GM18519 (cell line): ENCODE data around the gene UBR3.
A peak's percentile ranks its signal among the peaks of the same experiment; 100 is the strongest.
"Not testable (repeated sequence)": the region's sequence is repeated elsewhere in the genome, so short reads cannot be mapped to it uniquely, and the experiment has no call there.

ENCODE experiments used
- ATAC-seq: cut with Tn5 transposase; IDR thresholded peaks from one replicate; pipeline ENCODE4 v1.9.1; 2021; ENCODE audit warnings: mild to moderate bottlenecking, moderate library complexity; ENCODE audit not compliant: unreplicated experiment, low FRiP score

Gene UBR3

GRCh38 chr2:169822785-169823392 is 4.4 kb upstream of the UBR3 start:
- no peak for ATAC-seq

- ATAC-seq = no peak
These were observed 3.3 kb upstream of the UBR3 start for GRCh38 chr2:169823996-169824372.

DNA sequence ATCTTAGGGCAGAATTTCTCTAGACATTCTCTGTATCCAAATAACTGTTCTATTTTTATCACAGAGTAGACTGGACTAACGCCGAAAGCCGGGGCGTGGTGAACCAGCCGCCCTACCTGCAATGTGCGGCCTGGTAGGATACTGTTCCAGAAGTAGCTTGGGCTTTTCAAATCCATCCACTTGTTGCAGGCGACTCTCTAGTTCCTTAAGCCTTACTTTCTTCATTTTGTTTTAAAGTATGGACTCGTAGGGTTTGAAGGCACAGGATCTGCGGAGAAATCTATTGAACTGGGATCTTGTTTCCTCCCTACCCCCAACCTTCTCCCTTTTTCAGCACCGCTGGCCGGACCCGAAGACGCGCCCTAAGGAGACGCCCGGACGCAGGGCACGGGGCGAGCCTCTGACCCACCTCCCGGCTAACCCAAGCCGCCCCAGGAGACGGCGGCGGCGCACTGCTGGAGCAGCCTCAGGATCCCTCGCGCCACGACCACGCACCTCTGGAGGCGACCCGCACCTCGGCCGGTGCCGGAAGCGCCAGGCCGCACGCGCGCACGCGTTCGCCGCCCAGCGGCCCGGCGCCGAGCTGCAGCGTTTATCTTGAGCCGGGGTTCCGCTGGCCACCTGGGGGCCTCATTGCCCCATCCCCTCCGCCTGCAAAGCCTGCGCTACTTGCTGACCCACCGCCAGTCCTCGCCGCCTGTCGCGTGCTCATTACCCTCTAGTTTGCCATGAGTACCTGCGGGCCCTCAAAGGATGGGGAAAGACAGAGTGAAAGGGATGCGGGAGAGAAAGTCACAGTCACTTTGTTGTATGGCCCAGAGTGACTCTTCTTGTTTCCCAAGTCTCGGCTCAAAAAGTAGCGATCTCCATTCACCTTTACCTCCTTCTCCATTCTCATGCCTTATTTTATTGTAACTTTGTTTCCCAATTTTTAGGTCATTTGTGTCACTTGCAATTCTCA is 2.6 kb upstream of the UBR3 start, which contains the start of gene METTL5:
Gene METTL5, minus strand, starts transcription at position 533 of the 961 bp plus-strand sequence. Its CDS starts 308 bp downstream, at position 225.
- peak; percentile 45 for ATAC-seq

DNA sequence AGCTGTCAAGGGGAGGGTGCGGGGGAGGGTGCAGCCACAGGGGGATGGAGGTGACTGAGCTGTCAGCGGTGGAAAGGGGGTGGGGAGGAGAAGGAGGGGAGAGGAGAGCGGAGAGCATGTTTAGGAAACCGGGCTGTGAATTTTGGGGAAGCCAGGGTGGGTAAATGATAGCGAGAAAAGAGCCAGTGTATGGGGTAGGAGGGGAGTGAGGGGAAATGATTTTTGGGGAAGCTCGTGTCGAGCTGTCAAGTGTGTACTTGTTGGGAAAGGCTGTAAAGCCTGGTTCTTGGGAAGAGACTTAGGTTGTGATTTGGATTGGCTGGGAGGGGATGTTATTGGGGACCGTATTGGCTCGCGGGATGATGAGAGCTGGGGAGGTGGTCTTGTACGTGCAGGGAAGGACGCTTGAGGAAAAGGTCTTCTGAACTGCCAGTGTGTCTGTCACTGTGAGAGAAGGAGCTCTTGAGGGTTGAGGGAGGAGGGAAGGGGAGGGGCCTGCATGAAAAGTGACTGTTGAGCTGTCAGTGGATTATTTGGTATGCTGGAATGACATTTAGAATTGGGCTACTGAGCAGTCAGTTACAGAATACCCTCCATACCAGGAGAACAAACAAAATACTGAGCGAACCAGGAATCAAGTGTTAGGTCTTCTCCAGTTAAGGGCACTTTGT is 1.0 kb downstream of the UBR3 start:
- ATAC-seq = no peak

- no peak for ATAC-seq
These were observed 7.1 kb downstream of the UBR3 start for GRCh38 chr2:169834401-169834800.

GRCh38 chr2:169838743-169839489 is 11.7 kb downstream of the UBR3 start:
- ATAC-seq = no peak

DNA sequence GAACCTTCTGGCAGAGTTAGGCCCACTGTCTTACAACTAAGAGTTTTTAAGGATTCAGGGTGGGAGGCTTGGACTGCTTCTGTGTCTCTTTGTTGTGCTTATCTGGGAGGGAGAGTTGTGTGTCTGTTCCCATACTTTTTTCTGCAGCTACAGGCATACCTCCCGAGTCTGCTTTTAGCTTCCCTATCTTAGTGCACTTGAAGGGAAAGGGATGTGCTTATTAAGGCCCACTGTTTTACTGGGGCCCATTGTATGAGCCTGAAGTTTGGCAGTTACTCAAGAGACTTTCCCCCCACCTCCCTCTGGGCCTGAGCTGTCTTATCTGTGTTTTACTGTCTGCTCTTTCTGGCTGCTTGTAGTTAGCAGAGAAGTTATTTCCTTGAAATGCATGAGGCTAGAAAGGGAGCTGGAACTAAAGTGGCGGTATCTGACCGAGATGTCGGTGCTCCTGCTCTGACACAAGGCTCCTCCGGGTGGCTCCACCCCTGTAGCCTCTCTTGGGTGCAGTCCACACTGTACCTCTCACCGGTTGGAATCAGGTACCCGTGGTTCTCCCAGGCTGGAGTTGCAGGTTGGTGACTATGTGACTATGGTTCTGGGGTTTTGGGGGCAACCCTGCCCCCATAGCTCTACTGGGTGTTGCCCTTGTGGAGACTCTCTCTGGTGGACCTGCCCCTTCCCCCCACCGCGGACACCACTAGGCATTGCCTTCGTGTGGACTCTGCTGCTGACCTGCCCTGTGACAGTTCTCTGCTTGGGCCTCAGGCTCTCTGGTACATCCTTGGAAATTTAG is 12.9 kb downstream of the UBR3 start:
- ATAC-seq = no peak

- ATAC-seq = no peak
These were observed 13.5 kb downstream of the UBR3 start for GRCh38 chr2:169840747-169841142.

GRCh38 chr2:169841625-169842024 is 14.4 kb downstream of the UBR3 start:
- ATAC-seq = not testable (repeated sequence)

DNA sequence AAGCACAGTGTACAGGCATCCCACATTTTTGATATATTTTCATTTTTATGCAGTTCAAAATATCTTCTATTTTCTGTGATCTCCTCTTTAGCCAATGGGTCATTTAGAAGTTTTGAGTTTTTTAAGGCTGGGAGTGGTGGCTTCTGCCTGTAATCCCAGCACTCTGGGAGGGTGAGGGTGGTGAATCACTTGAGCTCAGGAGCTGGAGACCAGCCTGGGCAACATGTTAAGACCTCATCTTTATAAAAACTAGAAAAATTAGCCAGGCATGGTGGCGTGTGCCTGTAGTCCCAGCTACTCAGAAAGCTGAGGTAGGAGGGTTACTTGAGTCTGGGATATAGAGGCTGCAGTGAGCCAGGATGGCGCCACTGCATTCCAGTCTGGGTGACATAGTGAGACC is 17.8 kb downstream of the UBR3 start:
- no peak for ATAC-seq

DNA sequence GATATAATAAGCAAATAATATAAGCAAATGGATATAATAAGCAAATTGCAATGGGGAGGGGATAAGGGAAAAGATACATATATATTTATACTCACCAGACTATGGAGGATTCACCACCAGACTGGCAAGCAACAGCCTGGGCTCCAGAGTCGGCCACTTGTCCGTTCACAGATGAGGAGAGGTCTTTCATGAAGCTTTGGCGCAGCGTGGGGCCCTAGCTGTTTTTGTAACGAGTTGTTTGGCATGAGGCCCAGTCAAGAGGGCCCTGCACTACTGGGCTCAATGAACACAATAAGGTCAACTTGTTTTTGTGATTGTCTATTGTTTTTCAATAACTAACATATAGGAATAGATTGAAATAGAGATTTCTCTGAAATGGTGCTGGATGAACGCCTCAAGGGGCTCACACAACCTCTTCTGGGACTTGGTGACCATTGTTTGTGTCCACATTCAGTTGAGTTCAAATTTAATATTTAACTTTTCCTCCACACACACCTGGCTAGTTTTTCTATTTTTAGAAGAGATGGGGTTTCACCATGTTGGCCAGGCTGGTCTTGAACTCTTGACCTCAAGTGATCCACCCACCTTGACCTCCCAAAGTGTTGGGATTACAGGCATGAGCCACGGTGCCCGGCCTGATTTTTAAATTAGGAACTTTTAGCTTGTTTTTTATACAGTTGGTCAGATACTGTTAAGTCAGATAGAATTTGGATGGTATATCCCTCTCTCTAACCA is 21.9 kb downstream of the UBR3 start:
- not testable (repeated sequence) for ATAC-seq

DNA sequence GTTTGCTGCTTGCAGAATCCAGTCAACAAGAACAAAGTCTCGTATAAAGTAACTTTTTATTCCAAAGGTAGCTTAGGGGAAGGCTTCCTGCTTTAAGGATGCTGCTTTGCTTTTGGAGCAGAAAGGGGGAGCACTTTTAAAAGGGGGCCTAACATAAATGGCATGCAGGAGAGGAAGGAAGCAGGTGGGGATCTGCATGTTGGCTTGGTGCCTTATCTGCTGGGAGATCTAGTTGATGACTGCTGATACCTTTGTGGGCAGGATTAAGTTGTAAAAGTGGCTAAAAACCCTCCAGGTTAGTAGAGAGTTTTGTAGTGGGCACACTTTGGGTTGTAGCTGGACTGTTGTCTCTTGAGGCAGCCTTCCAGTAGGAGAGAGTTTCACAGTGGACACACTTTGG is 22.5 kb downstream of the UBR3 start:
- ATAC-seq = no peak

- no peak for ATAC-seq
These were observed 25.9 kb downstream of the UBR3 start for GRCh38 chr2:169853041-169853668.

GRCh38 chr2:169855281-169856258 is 28.3 kb downstream of the UBR3 start:
- ATAC-seq = not testable (repeated sequence)

DNA sequence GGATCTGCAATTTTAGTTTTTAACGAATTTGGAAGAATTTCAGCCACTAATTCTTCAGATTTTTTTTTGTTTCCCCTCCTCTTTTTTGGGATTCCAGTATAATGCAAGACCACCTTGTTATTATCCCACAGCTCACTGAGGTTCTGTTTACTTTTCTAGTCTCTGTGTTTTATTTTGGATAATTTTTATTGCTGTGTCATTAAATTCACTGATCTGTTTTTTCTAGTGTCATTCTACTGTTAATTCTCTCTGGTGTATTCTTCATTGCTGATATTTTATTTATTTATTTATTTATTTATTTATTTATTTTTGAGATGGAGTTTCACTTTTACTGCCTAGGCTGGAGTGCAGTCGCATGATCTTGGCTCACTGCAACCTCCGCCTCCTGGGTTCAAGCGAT is 32.2 kb downstream of the UBR3 start:
- ATAC-seq = no peak

DNA sequence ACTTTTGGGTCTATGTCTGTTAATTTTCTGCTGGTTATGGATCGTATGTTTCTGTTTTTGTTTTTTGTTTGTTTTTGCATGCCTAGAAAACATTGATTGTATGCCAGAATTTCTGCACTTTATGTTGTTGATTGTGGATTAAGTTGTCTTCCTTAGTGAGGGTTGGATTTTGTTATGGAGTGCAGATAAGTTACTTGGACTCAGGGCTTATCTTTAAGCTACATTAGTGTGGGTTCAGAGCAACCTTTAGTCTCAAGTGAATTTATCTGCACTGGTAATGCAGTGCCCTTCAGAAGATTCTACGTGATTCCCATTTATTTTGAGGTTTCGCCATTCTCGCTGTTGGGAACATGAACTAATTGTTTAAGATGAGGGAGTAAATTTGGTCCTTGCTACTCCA is 32.9 kb downstream of the UBR3 start:
- no peak for ATAC-seq

DNA sequence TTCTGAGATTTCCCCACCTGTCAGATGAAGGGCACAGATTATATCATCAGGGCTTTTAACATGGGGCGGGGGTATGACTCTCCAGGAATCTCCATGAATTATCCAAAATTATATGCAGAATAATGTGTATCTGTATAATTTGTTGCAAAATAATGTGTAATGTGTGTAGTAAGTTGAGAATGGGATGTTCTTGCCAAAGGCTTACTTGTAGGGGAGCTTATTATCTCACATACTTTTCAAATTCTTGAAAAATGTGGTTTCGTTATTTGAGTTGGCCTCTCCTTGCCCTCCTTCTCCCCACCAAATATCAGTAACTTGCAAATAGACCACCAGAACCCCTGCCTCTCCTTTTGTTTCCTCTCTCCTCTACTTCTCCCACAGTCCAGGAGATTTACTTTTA is 35.6 kb downstream of the UBR3 start:
- ATAC-seq = no peak
